IMR-90 (cell line): ENCODE data around the gene RSAD1. TPM values are rescaled to one million over a fixed set of nuclear protein-coding genes. Genes with fewer than 3 reads are reported as not detected.

Source experiments
- ATAC-seq: fragments of 200-7000 bp; cut with Tn5 transposase; 2 replicates; pipeline ENCODE4 v1.9.1; 2020; ENCODE audit warnings: low read depth, mild to moderate bottlenecking, moderate library complexity
- BruUV-seq: library from RNA; stranded (reverse); fragments of 400-500 nt; replicated peaks from 2 replicates; lab custom pipeline; 2021; lab: Mats Ljungman, UMichigan
- CTCF ChIA-PET: fragments of 300-600 bp; formaldehyde crosslinking; extraction: SDS; loops from one replicate; lab custom pipeline; 2021; ENCODE audit warnings: antibody characterized with exemption; lab: Yijun Ruan, JAX
- POLR2A ChIA-PET: fragments of 300-600 bp; sonication (Branson Sonifier 250); formaldehyde crosslinking; loops from one replicate; lab custom pipeline; 2022; ENCODE audit warnings: antibody characterized with exemption; ENCODE audit not compliant: unreplicated experiment; lab: Charles Lee
- DNase-seq: peaks from one replicate; pipeline ENCODE4 v3.0.0; 2013
- H2AFZ ChIP-seq: replicated peaks from 2 replicates; pipeline ENCODE3; 2013; ENCODE audit warnings: low read length, mild to moderate bottlenecking; ENCODE audit not compliant: poor library complexity
- H2AK5ac ChIP-seq: 2 replicates; pipeline ENCODE4 v1.6.1; 2013; ENCODE audit warnings: low read depth, low read length, inconsistent platforms
- H2AK9ac ChIP-seq: replicated peaks from 2 replicates; pipeline ENCODE3; 2013; ENCODE audit warnings: mild to moderate bottlenecking, low read depth, low read length, moderate library complexity; ENCODE audit not compliant: poor library complexity
- H2BK120ac ChIP-seq: 2 replicates; pipeline ENCODE4 v1.6.1; 2013; ENCODE audit warnings: low read depth, low read length, inconsistent platforms
- H2BK15ac ChIP-seq: 3 replicates; pipeline ENCODE4 v1.6.1; 2013; ENCODE audit warnings: low read depth, low read length, inconsistent platforms
- H2BK20ac ChIP-seq: 2 replicates; pipeline ENCODE4 v1.6.1; 2013; ENCODE audit warnings: low read depth, mild to moderate bottlenecking, inconsistent platforms, low read length, moderate library complexity
- H2BK5ac ChIP-seq: 2 replicates; pipeline ENCODE4 v1.6.1; 2013; ENCODE audit warnings: mild to moderate bottlenecking, low read depth, low read length, inconsistent platforms; ENCODE audit not compliant: poor library complexity, severe bottlenecking
- H3K14ac ChIP-seq: replicated peaks from 2 replicates; pipeline ENCODE4 v1.6.1; 2013; ENCODE audit warnings: low read depth, low read length, inconsistent platforms
- H3K18ac ChIP-seq: 2 replicates; pipeline ENCODE4 v1.6.1; 2013; ENCODE audit warnings: low read depth, low read length, control low read depth
- H3K23ac ChIP-seq: 2 replicates; pipeline ENCODE4 v1.6.1; 2013; ENCODE audit warnings: low read depth, low read length, inconsistent platforms
- H3K27ac ChIP-seq: 2 replicates; pipeline ENCODE4 v1.5.1; 2013; ENCODE audit warnings: mild to moderate bottlenecking, control low read depth, low read length; ENCODE audit not compliant: insufficient read depth
- H3K27me3 ChIP-seq: 2 replicates; pipeline ENCODE4 v1.6.1; 2013; ENCODE audit warnings: low read length; ENCODE audit not compliant: control insufficient read depth, insufficient read depth
- H3K36me3 ChIP-seq: 2 replicates; pipeline ENCODE4 v1.6.1; 2013; ENCODE audit warnings: low read length, mixed read lengths; ENCODE audit not compliant: control insufficient read depth, insufficient read depth
- H3K4ac ChIP-seq: 2 replicates; pipeline ENCODE4 v1.6.1; 2013; ENCODE audit warnings: low read depth, low read length, inconsistent platforms
- H3K4me1 ChIP-seq: 2 replicates; pipeline ENCODE4 v1.6.1; 2013; ENCODE audit warnings: low read length, mixed read lengths; ENCODE audit not compliant: control insufficient read depth, insufficient read depth
- H3K4me2 ChIP-seq: 2 replicates; pipeline ENCODE4 v1.6.1; 2013; ENCODE audit warnings: low read depth, mild to moderate bottlenecking, control low read depth, low read length, moderate library complexity
- H3K4me3 ChIP-seq: 2 replicates; pipeline ENCODE4 v1.5.1; 2013; ENCODE audit warnings: low read depth, mild to moderate bottlenecking, control low read depth, low read length, moderate library complexity; ENCODE audit not compliant: insufficient read depth
- H3K56ac ChIP-seq: 2 replicates; pipeline ENCODE4 v1.6.1; 2013; ENCODE audit warnings: low read length, inconsistent platforms; ENCODE audit not compliant: insufficient read depth; ENCODE audit errors: extremely low read depth
- H3K79me1 ChIP-seq, 2 experiments: 2 replicates each; pipeline ENCODE4 v1.6.1; 2013; ENCODE audit warnings: low read length in 2 of 2, inconsistent platforms in 1 of 2, low read depth in 1 of 2
- H3K9ac ChIP-seq: 2 replicates; pipeline ENCODE4 v1.6.1; 2013; ENCODE audit warnings: low read depth, low read length, control low read depth
- H3K9me1 ChIP-seq: 2 replicates; pipeline ENCODE4 v1.6.1; 2013; ENCODE audit warnings: low read length, inconsistent platforms; ENCODE audit not compliant: insufficient read depth
- H3K9me3 ChIP-seq: 2 replicates; pipeline ENCODE4 v1.6.1; 2013; ENCODE audit warnings: low read length; ENCODE audit not compliant: control insufficient read depth, insufficient read depth
- H4K20me1 ChIP-seq: 2 replicates; pipeline ENCODE4 v1.6.1; 2013; ENCODE audit warnings: low read length, inconsistent platforms; ENCODE audit not compliant: insufficient read depth
- H4K5ac ChIP-seq: 2 replicates; pipeline ENCODE4 v1.6.1; 2013; ENCODE audit warnings: mild to moderate bottlenecking, low read depth, low read length, control low read depth
- H4K8ac ChIP-seq, 2 experiments: 2 replicates each; pipeline ENCODE4 v1.6.1; 2013; ENCODE audit warnings: low read depth in 2 of 2, low read length in 2 of 2, control low read depth in 1 of 2, inconsistent platforms in 1 of 2
- H4K91ac ChIP-seq: 2 replicates; pipeline ENCODE4 v1.6.1; 2013; ENCODE audit warnings: low read depth, low read length, inconsistent platforms; ENCODE audit not compliant: insufficient read depth
- BHLHE40 ChIP-seq: fragments of 150-350 bp; IDR thresholded peaks from 2 replicates; pipeline ENCODE4 v1.6.1; 2016; ENCODE audit warnings: mild to moderate bottlenecking, low read depth, low read length
- CEBPB ChIP-seq: IDR thresholded peaks from 2 replicates; pipeline ENCODE4 v1.6.1; 2012; ENCODE audit warnings: low read depth, low read length, improper control_type of control experiment
- CHD1 ChIP-seq: IDR thresholded peaks from 2 replicates; pipeline ENCODE4 v1.6.1; 2012; ENCODE audit warnings: low read depth, low read length, improper control_type of control experiment
- CTCF ChIP-seq: conservative IDR thresholded peaks from 2 replicates; pipeline ENCODE4 v1.5.1; 2012; ENCODE audit warnings: mild to moderate bottlenecking, low read depth, low read length, improper control_type of control experiment
- FOS ChIP-seq: fragments of 150-350 bp; IDR thresholded peaks from 2 replicates; pipeline ENCODE4 v1.6.1; 2016; ENCODE audit warnings: low read depth, low read length
- MAFK ChIP-seq: IDR thresholded peaks from 2 replicates; pipeline ENCODE4 v1.6.1; 2012; ENCODE audit warnings: low read depth, low read length, improper control_type of control experiment
- MAZ ChIP-seq: IDR thresholded peaks from 2 replicates; pipeline ENCODE4 v1.6.1; 2012; ENCODE audit warnings: low read depth, mild to moderate bottlenecking, low read length, improper control_type of control experiment, moderate library complexity, borderline replicate concordance
- MXI1 ChIP-seq: IDR thresholded peaks from 2 replicates; pipeline ENCODE4 v1.6.1; 2012; ENCODE audit warnings: low read depth, mild to moderate bottlenecking, low read length, moderate library complexity, borderline replicate concordance
- NFE2L2 ChIP-seq: fragments of 150-350 bp; IDR thresholded peaks from 2 replicates; pipeline ENCODE4 v1.6.1; 2016; ENCODE audit warnings: low read depth, mild to moderate bottlenecking, low read length
- RAD21 ChIP-seq: IDR thresholded peaks from 2 replicates; pipeline ENCODE4 v1.6.1; 2012; ENCODE audit warnings: low read length, improper control_type of control experiment
- RCOR1 ChIP-seq: IDR thresholded peaks from 2 replicates; pipeline ENCODE4 v1.6.1; 2012; ENCODE audit warnings: mild to moderate bottlenecking, low read length, improper control_type of control experiment; ENCODE audit not compliant: insufficient replicate concordance
- RFX5 ChIP-seq: IDR thresholded peaks from 2 replicates; pipeline ENCODE4 v1.8.0; 2012; ENCODE audit warnings: low read depth, mild to moderate bottlenecking, low read length, moderate library complexity
- SMC3 ChIP-seq: fragments of 150-350 bp; IDR thresholded peaks from 2 replicates; pipeline ENCODE4 v1.6.1; 2016; ENCODE audit warnings: low read depth, mild to moderate bottlenecking, antibody characterized with exemption, low read length, moderate library complexity
- WGBS, 2 experiments: methylation state at CpG; one replicate each; pipeline versions ENCODE4 v1.1.5 to v1.1.7; 2013; ENCODE audit warnings: missing lambda C conversion rate in 2 of 2; ENCODE audit not compliant: insufficient read length in 1 of 2; ENCODE audit errors: extremely low coverage in 2 of 2; 5-methylcytosine and 5-hydroxymethylcytosine counted together
- dilution Hi-C: fragments of 300-500 bp; cut with HindIII; formaldehyde crosslinking; loops from one replicate; pipeline ENCODE4 v1.14.3; 2018; ENCODE audit warnings: low sequenced_read_pairs; ENCODE audit not compliant: unreplicated experiment
- in situ Hi-C: fragments of 300-500 bp; cut with MboI; formaldehyde crosslinking; loops from 3 replicates; pipeline ENCODE4 v1.14.3; 2019; ENCODE audit warnings: low sequenced_read_pairs, inconsistent platforms, mixed read lengths
- intact Hi-C: fragments of 100-400 bp; cut with micrococcal nuclease; formaldehyde crosslinking; loops from 2 replicates; pipeline ENCODE4 v1.10.0; 2022
- polyA plus RNA-seq, 3 experiments: library from polyadenylated mRNA; depleted of rRNA; stranded (reverse); fragments of >200 nt; gene quantifications; 2 replicates each; pipeline ENCODE4 v1.2.3, GENCODE V29; 2012; ENCODE audit warnings: low replicate concordance in 1 of 3
- total RNA-seq: library from RNA; depleted of rRNA; stranded (reverse); fragments of >200 nt; gene quantifications from 2 replicates; pipeline ENCODE4 v1.2.3, GENCODE V29; 2012
- TF ChIP-seq, protein P1 (sequence below): fragments of 150-350 bp; IDR thresholded peaks from 2 replicates; pipeline ENCODE4 v1.6.1; 2016; ENCODE audit warnings: low read depth, mild to moderate bottlenecking, low read length, moderate library complexity, borderline replicate concordance
- TF ChIP-seq, protein P2 (sequence below): fragments of 150-350 bp; IDR thresholded peaks from 2 replicates; pipeline ENCODE4 v1.6.1; 2017; ENCODE audit warnings: mild to moderate bottlenecking, antibody characterized with exemption, low read length, low read depth

The RSAD1 gene
- total and polyA plus RNA-seq, 2 of the 4 experiments (the other 2 are of a cell fraction): 10.8 to 19.2 TPM

DNA sequence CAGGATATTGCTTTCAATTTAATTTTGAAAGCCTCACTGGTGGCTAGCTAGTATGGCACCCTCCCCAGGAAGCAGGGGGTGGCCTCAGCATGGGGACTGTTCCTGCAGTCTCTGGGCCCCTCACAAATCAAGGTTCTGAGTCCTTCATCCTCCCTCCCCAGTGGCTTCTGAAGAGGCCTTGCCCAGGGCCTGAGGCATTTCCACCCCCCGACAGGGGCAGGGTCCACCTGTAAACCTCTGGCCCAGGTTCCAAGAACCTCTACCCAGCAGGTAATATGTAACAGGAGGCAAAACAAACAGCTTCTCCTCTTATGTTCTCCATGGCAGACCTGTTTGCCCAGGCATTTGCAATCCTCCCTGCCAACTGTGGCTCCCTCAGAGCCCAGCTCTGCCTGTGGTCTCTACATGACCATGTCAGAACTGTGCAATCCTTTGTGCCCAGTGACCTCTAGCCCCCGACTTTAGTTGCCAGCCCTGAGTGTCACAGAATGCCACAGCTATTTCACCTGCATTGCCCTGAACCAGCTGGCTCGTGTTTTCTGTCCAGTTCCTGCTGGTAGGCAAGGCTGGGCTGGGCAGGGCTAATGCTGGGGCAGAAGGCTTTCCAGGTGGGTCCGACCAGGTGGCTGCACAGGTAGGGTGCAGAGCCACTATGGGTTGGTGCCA is 38.4 kb upstream of the RSAD1 start:
- ChIA-PET POLR2A (interaction anchor here (0.6 kb wide), 1 partner anchor 325 kb away, joined by 4 read pairs; no protein-coding TSS in a partner anchor), CTCF (no interaction called here)
- Histone ChIP-seq H3K4me2 (no peak overlapping the region), H3K4me3 (no peak overlapping the region), H4K91ac (no peak overlapping the region), H3K9me1 (peaks cover 8% of the 10 kb centered on the region; the same call in 1 of the 2 replicates), H4K8ac (no peak overlapping the region), H3K23ac (no peak overlapping the region), H3K56ac (no peak overlapping the region), H3K9me3 (no peaks in the 10 kb centered on the region), H2BK120ac (no peak overlapping the region), H2BK15ac (no peak overlapping the region), H2AK5ac (no peak overlapping the region), H2BK5ac (no peak overlapping the region), H4K5ac (no peak overlapping the region), H3K4ac (no peak overlapping the region), H3K18ac (no peak overlapping the region), H3K27me3 (no peaks in the 10 kb centered on the region), H3K4me1 (peaks cover 2% of the 10 kb centered on the region; the same call in 1 of the 2 replicates), H3K36me3 (no peaks in the 10 kb centered on the region; the same call in 1 of the 2 replicates), H2AK9ac (no peak overlapping the region), H3K9ac (no peak overlapping the region), H3K27ac (no peak overlapping the region), H2AFZ (no peak overlapping the region), H4K20me1 (peaks cover 6% of the 10 kb centered on the region; the same call in 1 of the 2 replicates), H2BK20ac (no peak overlapping the region), H3K79me1 (peaks cover 4 to 21% of the 10 kb centered on the region in 2 experiments; a peak in 2 of 4 replicates), H3K14ac (no peak overlapping the region)
- in situ Hi-C loops (no loop called here), dilution Hi-C loops (no loop called here), intact Hi-C loops (no loop called here)
- BruUV-seq: no TSS peak
- no peak for DNase-seq
- 100% methylated on average over 1 of the region's 4 CpGs; no CpG with 5 or more reads in 1 of the 2 experiments for WGBS, 2 experiments
- ATAC-seq: no peak
- no peak for TF ChIP-seq RFX5
- TF ChIP-seq CHD1: no peak
- no peak for TF ChIP-seq FOS
- TF ChIP-seq MAFK: no peak
- TF ChIP-seq, protein P1, sequence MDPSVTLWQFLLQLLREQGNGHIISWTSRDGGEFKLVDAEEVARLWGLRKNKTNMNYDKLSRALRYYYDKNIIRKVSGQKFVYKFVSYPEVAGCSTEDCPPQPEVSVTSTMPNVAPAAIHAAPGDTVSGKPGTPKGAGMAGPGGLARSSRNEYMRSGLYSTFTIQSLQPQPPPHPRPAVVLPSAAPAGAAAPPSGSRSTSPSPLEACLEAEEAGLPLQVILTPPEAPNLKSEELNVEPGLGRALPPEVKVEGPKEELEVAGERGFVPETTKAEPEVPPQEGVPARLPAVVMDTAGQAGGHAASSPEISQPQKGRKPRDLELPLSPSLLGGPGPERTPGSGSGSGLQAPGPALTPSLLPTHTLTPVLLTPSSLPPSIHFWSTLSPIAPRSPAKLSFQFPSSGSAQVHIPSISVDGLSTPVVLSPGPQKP: no peak
- TF ChIP-seq RAD21: no peak
- no peak for TF ChIP-seq RCOR1
- TF ChIP-seq CTCF: no peak
- TF ChIP-seq NFE2L2: no peak
- no peak for TF ChIP-seq CEBPB
- TF ChIP-seq MAZ: no peak
- no peak for TF ChIP-seq BHLHE40
- TF ChIP-seq, protein P2, sequence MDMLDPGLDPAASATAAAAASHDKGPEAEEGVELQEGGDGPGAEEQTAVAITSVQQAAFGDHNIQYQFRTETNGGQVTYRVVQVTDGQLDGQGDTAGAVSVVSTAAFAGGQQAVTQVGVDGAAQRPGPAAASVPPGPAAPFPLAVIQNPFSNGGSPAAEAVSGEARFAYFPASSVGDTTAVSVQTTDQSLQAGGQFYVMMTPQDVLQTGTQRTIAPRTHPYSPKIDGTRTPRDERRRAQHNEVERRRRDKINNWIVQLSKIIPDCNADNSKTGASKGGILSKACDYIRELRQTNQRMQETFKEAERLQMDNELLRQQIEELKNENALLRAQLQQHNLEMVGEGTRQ: no peak
- TF ChIP-seq SMC3: no peak
- TF ChIP-seq MXI1: no peak
